HG03060 (cell line): ENCODE results near the gene MAPK4.
"Not testable (repeated sequence)": the region's sequence is repeated elsewhere in the genome, so short reads cannot be mapped to it uniquely, and the experiment has no call there.

ENCODE experiments used
- ATAC-seq: cut with Tn5 transposase; IDR thresholded peaks from one replicate; pipeline ENCODE4 v1.9.1; 2021; ENCODE audit warnings: low read depth, moderate number of reproducible peaks; ENCODE audit not compliant: unreplicated experiment

MAPK4 gene

DNA sequence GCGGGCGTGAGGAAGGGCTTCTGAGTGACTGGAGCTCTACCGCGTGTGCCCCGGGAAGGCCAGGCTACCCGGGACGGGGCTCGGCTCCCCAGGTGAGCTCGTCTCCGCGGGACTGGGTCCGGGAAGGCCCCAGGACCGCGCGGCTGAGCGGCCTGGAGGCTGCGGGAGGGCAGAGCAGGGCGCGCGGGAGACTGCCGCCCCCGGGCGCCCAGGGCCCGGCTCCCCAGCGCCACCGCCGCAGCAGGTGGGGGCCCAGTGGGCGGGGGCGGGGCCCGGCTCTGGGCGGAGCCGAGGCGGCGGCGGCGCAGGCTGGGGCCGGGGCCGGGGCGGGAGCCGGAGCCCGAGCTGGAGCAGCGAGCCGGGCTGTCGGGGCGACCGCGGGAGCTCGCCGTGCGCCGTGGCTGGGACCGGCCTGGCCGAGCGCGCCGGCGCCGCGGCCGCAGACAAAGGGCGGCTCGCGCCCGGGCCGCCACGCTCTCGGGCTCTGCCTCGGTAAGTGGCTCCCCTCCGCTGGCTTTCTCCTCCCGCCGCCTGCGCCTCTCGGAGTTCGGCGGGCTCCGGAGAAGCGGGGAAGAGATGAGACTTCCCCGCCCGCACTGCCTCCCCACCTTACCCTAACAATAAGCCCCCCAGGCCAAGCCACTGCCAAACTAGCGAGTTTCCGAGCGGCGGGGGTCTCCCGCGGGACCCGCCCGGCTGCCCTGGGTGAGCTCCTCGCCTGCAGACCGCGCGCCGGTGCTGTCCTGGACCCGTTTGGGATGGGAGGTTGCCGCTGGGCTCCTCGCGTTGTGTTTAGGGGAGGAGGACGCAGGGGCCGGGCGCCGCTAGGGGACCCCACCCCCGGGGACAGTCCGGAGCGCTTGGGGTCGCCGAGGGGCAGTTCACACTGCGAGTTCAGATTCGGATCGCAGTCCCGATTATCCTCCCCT lies at the start of gene MAPK4:
TSS of gene MAPK4 (plus strand) at position 336 of the 929 bp plus-strand sequence. CDS start 103,872 bp downstream, outside the sequence.
- no peak for ATAC-seq

DNA sequence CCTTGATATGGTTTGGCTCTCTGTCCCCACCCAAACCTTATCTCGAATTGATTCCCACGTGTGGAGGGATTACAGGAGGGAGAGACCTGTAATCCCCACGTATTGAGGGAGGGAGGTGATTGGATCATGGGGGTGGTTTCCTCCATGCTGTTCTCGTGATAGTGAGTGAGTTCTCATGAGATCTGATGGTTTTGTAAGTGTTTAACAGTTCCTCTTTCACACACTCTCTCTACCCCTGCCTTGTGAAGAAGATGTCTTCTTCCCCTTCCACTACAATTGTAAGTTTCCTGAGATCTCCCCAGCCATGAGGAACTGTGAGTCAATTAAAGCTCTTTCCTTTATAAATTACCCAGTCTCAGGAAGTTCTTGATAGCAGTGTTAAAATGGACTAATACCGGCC lies 42.6 kb upstream of the MAPK4 start:
- not testable (repeated sequence) for ATAC-seq

DNA sequence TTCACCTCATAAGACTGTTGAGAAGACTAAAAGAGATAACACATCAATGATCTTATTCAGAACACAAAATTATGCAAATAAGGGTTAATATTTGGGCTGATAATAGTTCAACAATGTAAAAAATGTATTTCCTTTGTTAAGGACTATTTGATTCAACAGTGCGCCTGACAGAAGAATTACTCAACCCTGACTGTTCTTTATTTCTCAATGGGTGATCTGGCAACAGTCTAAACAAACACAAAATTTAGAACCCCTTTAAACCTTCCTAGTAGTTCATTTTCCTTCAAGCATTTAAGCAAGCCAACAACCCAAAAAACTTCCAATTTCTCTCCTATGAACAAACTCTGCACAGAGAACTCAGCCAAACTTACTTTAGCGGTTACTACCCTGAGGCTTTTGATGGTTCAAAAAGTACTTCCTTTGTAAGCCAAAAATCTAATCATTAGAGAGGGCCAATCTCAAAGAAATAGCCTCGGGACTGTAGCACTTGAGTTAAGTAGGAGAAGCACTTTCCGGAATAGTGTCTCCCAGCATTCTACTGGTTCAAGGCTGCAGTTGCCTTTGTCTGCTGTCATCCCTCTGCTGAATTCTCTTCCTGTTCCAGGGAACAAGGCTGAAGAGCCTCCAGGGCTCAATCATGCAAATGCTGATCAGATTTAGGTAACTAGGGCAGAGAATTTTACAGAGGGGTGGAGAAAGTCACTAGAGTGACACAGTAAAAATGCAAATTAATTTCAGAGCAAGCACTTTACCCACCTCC lies 40.9 kb upstream of the MAPK4 start:
- ATAC-seq: no peak

DNA sequence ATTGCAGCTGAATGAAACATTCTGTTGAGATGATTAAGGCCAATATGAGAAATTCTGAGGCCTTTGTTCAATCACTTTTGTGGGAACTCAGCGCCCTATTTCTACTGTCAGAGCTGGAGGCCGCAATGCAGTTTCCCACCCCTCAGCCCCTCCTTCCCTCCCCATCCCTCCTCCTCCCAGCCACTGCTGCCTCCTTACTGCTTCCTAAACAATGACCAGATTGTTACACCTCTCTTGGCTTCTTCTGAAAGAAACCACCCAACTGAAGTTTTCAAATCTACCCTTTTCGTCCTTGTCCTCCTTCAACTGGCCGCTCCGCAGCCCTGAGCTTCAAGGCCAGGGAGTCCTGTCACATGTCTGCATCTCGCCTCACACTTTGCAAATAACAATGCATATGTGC lies 36.7 kb upstream of the MAPK4 start:
- no peak for ATAC-seq

DNA sequence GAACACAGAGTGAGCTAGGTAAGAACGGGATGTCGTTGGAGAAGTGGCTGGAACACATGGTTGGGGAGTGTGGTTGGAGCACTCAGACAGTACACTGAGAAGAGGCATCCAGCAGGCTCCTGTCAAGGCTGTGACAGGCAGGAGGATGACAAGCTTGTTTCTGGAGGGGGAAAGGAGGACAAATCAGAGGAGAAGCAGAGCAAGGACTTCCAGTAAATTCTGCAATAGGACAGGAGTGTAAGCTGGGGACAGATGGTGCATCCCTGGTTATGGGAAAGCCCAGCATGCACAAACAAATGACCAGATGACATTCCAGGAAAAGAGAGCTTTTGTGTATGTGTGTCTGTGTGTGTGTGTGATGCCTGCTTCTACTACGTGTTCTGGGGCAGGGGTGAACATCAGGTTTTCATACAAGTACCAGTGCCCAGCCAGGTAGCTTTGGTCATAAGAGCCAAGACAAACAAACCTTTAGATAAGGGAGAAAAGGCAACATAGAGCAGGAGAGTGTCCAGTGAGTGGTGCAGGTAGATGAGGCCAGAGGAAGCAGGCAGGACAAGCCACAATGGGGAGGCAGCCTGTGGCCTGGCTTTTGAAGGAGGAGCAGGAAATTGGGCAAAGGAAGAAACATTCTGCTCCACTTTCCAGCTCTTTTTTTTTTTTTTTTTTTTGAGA lies 32.1 kb upstream of the MAPK4 start:
- ATAC-seq: no peak

DNA sequence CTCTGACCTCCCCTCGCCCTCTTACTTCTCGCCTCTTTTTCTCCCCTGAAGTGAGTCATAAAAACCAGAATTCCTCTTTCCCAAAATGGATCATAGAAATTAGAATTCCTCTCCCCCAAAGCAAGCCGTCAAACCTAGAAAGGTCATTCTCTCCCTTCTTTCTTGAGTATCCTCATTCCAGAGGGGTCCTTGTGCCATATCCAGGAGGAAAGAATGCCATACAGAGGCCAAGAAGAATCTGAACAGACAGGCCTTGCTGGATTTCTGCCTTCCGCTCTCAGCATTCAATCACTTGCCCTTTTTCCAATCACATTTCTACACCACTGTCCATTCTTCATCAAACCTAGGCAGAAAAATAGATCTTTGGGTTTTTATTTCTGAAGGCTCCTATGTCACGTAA lies 31.1 kb upstream of the MAPK4 start:
- no peak for ATAC-seq

DNA sequence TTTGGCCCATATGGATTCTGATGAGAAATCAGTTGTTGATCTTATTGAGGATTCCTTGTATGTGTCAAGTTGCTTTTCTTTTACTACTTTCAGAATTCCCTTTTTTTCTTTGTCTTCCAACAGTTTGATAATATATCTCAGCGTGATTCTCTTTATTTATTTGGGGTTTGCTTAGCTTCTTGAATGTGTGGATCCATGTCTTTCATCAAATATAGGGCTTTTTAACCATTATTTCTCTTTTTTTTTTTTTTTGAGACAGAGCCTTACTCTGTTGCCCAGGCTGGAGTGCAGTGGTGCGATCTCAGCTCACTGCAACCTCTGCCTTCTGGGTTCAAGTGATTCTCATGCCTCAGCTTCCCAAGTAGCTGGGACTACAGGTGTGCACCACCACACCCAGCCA lies 26.1 kb upstream of the MAPK4 start:
- not testable (repeated sequence) for ATAC-seq

DNA sequence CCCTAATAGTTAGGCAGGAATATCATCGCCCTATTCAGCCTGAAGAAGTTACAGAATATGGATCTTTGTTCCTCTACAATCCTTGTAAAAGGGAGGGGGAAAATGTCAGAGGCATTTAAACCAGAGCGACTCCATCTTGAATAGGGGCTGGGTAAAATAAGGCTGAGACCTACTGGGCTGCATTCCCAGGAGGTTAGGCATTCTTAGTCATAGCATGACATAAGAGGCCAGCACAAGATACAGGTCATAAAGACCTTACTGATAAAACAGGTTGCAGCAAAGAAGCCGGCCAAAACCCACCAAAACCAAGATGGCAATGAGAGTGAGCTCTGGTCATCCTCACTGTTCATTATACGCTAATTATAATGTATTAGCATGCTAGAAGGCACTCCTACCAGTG lies 15.4 kb upstream of the MAPK4 start:
- not testable (repeated sequence) for ATAC-seq

DNA sequence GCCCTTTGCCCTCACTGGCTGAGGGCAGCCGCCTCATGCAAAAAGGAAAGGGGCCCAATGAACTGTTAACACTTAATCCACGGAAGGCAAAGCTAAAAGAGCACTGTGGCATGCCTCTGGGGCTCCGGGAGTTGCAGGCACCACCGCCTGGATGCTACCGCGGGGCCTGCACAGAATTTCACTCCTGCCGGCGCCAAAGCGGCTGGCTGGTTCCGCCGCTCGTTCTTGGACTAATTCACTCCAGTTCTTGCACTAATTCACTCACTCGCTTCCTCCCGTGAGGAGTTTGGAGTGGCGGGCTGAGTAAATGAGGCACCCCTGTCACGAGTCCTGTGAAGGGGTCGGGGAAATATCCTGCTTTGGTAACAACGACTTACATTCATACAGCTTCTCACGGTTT lies 14.0 kb upstream of the MAPK4 start:
- ATAC-seq: no peak

DNA sequence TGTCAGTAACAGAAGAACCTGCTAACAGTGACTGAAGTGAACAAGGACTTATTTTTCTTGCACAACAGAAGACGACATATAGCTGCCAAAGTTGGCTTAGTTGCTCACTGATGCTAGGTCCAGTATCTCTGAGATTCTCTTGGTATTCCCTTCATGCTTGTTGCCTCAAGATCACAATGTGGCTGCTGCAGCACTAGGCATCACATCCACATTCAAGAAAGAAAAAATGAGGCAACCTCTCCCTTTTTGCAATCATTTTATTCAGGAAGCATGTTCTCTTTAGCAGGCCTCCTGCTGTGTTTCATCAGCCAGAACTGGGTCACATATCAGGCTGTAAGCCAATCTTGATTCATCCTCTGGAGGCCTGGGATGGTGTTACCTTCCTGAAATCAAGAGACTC lies 11.7 kb upstream of the MAPK4 start:
- ATAC-seq: no peak

DNA sequence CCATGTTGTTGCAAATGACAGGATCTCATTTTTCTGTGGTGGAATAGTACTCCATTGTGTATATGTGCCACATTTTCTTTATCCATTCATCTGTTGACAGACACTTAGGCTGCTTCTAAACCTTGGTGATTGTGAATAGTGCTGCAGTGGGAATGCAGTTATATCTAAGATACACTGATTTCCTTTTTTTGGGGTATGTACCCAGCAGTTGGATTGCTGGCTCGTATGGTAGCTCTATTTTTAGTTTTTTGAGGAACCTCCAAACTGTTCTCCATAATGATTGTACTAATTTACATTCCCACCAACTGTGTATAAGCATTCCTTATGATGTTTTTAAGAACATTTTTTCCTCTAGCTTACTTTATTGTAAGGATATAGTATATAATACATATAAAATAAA lies 8.2 kb upstream of the MAPK4 start:
- not testable (repeated sequence) for ATAC-seq

DNA sequence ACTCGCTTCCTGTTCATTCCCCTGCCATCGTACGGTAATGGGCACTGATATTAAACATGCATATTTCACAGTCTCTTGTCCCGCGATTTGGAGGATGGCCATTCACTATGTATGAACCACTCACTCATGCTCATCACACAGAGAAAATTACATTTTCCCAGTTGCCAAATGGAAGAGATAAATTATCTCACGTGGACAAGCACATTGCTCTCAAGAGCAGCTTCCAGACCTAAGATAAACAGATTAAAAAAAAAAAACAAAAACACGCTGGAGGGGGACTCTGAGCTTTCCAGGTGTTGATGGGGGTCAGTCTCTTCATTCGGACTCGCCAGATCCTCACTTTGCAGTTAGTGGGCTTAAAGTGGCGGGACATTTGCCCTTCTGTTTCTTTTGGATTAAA lies 1.7 kb upstream of the MAPK4 start:
- ATAC-seq: no peak

DNA sequence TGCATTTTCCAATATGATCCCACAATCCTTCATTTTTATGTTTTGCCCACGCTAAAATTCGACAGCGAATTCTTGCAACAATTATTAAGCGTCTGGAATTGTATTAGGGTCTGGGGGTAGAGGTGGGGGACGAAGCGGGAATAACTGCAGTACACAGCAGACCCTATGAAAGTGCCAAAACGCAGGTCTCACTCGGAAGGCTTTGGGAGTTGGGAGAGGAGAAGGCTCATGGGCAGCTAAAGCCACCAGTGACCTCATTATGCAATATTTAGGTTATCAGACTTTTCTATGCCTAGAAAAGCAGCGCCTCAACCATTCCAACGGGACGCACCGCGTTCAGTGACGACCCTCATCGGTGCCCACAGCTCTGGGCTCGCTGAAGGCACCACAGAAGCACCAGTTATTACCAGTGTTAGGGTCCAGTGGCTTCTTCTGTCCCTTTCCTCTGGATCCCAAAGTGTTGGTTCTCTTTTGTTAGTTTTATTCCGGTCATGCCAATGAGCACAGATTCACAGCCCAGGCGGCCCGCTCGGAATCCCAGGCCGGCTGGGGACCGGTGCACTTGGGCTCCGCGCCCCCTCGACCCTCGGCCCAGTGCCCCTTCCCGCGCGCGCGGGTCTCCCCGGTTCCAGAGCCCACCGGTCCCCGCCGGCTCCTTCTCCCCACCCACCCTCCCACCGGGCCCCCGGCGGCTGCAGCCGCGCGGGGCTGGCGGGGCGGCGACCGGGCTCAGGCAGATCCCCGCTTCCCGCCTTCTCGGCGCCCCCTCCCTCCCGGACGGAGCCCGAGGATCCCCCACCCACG lies 737 bp upstream of the MAPK4 start:
- no peak for ATAC-seq

DNA sequence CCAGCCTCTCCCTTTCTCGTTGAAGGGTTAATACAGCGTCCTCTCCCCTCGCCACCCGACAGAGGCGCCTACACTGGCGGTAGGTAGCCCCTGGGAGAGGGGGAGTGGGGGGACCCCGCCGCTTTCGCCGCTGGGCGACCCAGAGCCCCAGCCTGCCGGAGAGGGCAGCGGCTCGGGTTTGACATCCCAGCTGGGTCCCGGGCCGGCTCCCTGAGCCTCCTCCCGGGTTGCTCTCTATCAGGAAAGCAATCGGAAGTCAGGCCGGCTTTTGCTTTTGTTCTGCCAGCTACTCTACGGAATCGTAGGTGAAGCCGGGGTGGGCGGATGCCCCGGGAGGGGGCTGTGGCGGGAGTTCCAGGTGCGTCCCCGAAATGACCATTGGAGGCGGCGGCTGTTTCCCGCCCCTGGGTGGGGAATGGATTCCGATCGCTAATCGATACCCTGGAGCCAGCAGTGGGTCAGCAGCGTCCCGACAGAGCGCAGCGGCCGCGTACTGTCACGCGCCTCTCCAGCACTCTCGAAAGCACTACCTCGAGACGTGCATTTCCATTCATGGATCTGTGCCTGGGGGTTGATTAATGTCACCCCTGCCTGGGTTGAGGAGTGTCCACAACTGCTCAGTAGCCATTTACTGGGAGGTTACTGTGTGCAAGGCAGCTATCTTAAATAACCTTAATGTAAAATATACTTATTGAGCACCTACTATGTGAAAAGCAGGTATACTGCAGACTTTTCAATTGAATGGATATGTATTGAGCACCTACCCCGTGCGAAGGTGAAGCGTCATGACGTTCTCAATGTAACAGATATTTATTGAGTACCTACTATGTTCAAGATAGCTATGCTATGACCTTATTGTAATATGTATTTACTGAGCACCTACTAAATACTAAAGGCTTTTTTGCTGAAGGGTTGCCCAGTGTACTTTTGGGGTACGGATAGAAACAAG lies 1.1 kb downstream of the MAPK4 start:
- ATAC-seq: no peak

DNA sequence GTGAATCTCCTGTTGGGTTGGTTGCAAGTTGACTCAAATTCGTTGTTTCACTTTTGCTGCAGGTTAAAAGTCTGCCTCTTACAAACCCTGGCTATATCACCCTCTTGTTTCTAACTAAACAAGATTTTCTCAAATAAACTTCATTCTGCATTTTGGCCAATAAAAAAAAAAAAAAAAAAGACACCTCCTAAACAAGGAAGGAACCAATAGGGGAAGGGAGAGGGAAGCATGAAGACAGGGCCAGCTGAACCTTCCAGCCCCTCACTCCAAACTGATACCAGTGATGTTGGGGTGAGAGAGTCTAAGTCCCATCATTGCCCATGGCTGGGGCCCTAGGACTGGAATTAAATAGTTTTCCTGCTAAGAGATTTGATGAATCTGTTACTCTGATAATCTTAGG lies 2.4 kb downstream of the MAPK4 start:
- not testable (repeated sequence) for ATAC-seq

DNA sequence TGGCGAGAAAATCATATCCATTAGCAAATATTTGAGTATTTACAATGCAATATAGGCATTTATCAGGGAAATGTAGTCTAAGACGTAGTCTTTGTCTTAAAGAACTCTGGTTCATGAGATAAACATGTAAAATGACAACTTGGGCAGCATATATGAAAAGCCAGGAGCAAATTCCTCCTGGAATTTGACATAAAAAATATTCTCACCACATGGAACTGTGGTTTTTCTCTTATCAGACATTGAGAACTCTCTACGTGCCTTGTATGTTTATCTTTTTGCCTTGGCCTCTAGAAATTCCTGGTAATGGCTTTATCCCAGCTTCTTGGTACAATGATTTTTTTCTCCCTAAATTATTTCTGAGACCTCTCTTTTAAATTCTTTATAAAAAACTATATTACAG lies 2.8 kb downstream of the MAPK4 start:
- no peak for ATAC-seq

DNA sequence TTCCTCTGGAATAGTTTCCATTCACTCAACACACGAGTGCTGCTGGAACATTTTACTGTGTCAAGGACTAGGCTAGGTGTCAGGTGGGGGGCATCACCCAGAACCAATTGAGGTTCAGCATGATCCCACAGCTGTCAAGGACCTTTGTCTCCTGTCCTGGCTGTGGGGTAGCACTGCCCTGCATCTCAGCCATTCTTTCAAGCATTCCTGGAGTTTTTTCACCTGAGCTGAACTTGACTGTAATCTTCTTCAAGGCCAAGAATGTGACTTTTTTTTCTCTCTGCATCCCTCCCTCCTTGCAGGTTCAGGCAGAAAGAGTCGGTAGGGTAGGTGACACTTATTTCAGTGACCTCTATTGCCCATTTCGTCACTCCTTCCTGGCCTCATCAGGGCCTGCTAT lies 3.5 kb downstream of the MAPK4 start:
- no peak for ATAC-seq

DNA sequence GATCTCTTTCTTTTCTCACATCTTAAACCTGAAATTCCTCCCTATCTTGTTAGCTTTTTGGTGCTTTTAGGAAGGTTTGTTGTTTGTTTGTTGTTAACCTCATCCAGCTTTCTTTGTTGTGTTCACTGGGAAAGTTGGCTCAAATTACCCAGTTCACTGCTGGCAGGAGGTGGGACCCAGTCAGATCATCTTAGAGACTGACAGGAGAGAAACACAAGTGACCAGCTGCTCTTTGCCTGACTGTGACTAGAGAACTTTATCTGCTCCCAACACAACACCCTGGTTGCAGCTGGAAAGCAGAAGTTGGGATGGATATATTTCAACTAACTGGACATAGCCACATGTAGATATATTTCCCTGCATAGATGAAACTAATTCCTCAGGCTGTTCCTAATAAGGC lies 10.0 kb downstream of the MAPK4 start:
- no peak for ATAC-seq

DNA sequence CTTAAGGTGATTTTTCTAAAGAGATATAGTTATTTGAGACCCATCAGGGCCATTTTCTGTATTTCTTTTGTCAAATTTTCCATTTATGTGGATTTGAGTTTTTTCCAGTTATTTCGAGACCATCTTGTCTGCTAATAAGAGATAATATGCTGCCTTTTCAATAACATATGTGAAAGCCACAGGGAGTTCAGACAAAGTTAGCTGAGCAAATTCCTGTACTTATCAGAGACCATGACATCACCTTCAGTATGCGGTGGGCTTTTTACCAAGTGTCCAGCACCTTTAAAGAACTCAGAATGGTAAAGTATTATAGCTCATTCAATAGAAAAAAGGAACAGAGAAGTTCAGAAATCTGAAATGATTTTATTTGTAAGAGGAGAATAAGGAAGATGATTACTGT lies 11.7 kb downstream of the MAPK4 start:
- no peak for ATAC-seq
